ENCODE measurements around the gene RTN1.

RTN1 gene

DNA sequence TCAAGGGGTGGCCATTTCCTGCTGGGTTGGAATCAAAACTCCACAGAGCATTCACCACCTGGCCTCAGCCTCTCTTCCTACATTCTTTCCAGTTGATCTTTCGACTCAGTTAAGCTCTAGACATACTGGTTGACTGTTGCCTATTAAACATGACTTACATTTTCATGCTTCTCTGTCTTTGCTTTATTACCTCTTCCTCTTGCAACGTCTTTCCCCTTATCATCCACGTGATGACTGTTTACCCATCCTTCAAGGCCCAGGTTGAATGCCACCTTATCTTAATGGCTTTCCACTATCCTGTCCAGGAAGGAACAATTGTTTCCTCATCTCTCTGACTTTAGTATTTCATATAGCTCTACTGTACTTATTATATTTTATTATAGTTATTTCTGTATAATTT lies 269.5 kb downstream of the RTN1 start:
- DNase-seq, result no peak

DNA sequence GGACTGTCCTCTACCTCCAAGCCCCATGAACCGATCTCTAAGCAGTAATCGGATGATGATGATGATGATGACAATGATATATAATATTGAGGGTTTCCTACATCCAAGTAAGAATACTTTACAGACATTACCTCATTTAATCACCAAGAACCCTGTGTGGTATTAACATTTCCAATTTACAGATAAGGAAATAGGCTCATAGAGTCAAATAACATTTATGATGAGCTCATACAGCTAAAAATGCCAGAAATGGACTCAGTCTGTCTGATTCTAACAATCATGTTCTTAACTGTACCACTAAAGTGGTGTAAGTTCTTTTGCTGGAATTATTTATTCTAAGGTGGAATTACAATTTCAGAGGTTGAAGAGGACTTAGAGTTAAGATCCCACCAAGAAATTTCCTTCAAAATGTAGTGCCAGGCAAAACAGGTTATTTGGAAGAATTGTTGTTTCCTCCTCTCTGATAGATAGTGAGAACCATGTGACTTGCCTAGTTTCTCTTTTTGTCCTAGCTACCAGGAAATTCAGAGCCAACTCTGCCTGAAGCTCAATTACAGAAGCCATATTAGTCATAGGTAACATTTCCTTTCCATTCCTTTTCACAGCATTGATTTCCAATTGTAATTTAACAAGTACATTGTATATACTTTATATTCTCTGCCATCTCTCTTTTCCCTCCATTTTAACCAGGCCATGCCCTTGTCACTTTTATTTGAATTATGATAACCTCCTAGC lies 270.2 kb downstream of the RTN1 start:
- DNase-seq, result peak; percentile 17

DNA sequence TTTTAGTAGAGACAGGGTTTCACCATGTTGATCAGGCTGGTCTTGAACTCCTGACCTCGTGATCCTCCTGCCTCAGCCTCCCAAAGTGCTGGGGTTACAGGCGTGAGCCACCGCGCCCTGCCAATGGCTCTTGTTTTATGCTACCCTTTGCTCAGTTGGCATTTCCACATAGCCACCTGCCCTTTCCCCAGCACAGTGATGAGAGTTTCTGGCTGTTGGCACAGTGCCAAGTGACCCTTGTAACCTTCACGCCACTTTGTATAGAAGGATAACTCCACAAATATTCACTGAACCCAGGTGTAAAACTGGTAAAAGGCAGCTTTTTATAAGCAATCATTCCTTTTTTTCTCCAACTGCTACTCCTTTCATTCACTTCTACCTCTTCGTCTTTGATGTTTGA lies 275.5 kb downstream of the RTN1 start:
- no peak for DNase-seq

DNA sequence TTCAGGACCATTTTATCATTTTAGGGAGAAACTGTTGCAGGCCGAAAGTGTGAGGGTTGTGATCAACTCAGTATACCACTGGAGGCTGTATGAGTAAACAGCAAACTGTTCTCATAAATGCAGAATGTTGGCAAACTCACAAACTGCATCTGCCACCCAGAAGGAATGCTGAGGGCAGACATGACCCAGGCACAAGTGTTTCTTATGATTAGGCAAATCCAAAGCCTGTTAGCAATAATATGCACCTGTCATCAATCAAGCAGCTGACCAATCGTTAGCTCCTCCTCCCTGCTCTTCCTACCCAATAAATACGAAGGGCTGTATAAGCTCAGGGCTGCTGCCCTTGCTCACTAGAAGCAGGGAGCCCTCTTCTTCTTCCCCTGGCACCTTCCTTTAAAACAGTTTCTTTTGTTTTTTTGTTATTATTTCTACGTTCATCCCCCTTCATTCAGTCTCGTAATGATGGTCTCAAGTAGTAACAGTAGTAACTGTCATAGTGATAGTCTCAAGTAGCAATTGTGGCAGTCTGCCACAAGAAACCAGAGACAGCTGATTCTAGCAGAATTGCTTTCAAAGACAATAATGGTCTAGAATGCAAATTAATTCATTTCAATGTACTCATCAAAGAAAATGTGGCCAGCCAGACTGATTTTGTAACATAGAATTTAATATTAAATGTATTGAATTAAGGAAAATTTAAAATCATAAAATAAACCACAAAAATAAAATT lies 278.8 kb downstream of the RTN1 start:
- DNase-seq, result no peak

DNA sequence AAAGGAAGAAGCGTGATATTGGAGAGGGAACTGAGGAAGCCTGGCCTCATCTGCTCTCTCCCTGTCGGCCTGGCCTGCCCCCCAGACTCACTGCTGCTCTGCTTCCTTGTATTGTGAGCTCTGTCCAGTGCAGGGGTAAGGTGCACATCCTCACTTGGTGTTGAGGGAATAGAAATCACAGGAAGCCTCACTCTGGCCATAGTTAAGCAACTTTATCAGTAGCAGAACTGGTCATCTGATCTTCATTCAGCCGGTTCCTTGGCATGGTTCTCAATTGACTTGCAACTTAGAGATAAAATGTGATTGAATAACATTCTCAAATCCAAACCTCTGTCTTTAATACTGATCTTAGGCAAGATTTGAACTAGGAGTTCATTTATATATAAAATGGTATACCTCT lies 282.5 kb downstream of the RTN1 start:
- no peak for DNase-seq

DNA sequence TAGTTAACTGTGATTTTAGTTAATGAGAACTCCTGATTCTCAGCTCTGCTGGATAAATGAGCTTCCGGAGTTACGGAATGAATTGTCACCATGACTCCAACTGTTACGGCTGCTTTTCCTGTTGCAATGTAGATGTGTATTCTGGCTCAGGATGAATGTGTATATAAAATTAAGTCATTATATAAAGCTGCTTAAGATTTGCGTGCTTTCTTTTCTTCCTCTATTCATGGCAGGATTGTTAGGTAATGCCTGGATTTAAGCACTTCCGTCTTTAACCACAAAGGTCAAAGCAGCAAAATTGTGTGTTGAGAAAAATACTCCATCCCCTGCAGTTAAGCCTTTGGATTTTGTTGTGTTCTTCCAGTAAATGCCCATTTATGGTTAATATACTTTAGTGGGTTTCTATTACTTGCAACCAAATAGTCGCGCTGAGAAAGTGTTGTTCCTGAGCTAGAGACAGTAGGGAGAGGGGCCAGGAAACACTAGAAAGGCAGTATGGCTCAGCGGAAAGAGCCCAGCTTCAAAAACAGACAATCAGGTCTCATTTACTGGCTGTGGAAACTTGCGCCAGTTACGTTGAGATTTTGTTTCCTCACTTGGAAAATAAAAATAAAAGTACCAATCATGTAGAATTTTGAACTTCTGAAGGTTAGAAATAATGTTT lies 284.6 kb downstream of the RTN1 start:
- no peak for DNase-seq

DNA sequence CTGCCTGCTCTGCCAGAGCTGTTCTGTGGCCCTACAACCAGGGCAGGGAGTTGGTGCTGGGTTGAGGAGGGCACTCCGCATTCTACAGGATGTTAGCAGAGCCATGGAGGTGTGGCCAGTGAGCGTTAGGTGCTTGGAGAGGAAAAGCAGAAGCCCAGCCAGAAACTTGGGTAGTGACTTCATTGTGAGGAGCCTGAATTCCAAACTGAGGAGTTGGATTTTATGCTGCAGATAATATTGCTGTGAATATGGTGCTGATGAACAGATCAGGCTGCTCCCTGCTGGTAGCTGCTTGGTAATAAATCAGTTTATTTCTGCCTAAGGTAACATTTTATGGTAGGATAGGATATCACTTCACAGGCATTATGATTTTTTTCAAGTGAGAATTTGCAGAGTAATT lies 286.8 kb downstream of the RTN1 start:
- peak; percentile 89 for DNase-seq

DNA sequence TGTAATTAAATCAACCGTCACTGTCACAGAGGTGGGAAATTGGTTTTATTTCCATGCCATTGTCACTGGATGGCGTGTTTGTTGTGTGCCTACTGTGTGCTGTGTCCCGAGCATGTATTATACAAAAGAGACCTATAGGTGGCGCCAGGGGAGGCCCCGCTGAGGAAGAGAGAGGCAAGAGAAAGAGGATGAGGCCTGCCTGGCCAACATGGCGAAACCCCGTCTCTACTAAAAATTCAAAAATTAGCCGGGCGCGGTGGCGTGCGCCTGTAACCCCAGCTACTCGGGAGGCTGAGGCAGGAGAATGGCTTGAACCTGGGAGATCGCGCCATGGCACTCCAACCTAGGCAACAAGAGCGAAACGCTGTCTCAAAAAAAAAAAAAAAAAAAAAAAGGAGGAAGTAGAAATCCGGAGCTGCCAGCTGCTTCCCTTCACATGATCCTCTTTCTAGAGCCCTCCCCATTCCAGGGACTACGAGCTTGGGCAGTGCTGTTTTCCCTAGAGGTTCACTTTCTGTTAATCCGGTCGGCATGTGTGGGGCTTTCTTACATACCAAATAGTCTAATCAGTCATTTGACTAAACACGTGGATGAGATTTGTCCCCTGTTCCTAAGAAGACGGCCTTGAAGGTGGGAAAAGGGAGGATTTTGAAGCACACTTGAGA lies 287.6 kb downstream of the RTN1 start:
- DNase-seq, result no peak

DNA sequence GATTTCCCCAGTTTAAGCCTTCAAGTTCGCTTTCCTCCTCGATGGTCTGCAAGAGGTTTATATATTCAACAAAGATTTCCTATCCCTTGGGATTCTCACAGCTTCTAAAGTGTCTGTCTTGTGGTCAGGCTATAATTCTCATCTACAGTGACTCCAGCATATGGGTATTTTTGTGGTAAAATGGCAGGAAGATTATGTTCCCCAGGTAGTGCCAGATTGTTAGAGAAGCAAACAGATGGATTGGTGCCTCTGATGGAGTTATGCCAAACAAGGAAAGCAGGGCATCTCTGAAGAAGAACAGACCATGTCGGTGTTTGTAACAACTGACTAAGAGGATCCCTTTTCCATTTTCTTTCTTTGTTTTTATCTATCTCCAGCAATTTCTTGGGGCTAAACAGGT lies 288.4 kb downstream of the RTN1 start:
- DNase-seq, result no peak

DNA sequence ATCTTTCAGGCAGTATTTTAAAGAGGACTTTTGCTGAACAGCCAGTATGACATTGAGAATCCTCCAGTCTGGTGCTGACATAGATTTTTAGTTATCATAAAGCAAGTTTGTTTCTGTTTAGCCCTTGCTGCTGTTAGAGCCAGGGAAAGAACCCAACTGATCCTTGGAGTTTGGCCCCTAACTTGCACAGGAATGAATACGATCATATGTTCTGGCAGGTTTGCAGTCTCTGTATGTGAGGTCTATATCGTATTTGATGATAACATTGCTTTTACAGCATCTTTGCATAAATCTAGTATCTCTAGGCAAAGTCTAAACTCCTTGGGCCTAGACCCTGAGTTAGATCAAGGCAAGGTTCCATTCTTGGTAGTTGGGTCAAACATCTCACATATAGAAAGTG lies 289.7 kb downstream of the RTN1 start:
- DNase-seq, result no peak

DNA sequence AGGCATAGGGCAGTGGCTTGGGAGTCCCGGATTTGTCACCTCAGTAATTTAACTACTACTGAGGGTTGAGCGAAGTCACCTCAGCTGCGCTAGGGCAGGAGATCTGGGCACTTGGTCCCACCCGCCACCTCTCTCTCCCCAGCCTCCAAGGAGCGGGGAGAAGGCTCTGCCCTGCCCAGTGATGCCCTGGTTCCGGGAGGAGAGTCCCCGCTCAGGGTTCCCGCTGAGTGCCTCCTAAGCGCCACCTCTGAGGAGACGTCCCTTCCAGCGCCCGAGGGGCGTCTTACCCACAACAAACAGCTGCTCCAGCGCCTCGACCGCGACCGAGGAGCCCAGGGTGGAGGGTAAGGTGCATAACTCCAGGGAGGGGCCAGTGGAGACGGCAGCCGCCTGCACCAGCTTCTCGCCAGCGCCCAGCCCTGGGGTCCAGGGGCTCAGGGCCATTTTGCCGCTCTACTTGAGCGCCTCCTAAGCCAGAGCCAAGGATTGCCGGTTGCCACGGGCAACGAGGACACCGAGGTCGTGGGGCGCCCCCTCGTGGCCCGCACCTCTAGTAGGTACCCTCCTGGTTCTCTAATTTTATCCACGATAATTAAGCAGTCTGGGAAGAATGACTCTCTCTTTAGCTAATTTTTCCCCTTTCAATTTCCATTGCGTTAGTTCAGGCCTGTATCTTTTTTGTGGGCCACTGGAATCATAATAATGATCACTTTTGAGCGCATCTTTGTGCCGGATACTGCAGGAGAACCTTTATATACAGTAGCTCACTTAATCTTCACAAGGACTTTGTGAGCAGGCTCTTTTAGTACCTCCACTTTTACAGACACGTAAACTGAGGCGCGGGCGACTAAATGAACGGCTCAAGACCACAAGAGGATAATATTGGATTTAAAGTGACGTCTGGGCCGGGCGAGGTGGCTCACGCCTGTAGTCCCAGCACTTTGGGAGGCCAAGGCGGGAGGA lies 294.0 kb downstream of the RTN1 start, which contains the start of gene CCDC175:
CCDC175 (minus strand) TSS at position 481 of the 963 bp plus-strand sequence; CDS start at position 444, 37 bp downstream.
- DNase-seq, result peak; percentile 43

DNA sequence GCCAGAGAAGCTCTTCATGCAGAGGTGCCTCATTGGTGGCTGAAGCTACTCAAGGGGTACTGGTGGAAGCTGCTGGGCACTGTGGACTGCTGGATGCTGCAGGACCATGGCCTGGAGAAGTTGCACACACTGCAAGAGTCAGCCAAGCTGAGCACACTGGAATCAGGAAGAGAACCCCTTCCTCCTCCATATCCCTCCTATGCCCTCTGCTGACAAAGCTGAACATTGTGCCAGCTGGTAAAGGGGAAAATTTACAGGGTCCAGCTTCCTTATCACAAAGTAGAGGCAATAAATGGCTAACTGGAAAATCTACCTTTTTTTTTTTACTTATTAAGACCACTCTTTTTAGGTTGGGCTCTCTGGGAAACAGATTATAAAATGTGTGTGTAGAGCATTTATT lies 300.5 kb downstream of the RTN1 start:
- peak; percentile 19 for DNase-seq

DNA sequence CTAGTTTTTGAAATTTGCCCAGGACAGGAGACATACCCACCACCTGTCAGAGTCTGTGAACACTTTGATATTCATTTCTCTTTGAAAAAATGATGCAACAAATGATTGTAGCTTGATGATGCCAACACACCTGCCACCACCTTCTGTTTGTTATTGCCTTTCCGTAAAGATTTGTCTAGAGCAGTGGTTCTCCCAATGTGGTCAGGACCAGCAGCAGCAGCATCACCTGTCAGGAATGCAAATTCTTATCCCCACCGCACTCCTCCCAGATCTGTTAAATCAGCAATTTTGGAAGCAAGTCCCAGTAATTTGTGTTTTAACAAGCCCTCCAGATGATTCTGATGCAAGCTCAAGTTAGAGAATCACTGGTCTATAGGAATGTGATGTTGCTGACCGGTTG lies 303.9 kb downstream of the RTN1 start:
- no peak for DNase-seq

DNA sequence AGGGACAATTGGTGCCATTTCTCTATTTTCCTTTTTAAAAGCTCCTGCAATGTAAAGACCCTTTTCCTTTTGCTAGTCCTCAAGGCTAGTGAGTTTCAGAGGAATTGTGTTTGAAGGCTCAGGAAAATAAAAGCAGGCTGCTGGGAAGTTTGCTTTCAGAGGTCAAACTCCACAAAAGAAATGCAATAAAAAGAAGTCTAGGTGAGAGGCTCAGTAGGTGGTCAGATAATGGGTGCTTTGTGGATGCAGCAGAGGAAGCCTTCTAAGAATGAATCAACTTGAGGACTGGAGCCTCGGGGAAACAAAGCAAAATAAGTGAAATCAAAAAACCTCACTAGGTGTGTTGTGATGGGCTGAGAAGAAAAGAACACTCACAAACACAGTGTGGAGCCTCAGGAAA lies 304.3 kb downstream of the RTN1 start:
- DNase-seq, result no peak

DNA sequence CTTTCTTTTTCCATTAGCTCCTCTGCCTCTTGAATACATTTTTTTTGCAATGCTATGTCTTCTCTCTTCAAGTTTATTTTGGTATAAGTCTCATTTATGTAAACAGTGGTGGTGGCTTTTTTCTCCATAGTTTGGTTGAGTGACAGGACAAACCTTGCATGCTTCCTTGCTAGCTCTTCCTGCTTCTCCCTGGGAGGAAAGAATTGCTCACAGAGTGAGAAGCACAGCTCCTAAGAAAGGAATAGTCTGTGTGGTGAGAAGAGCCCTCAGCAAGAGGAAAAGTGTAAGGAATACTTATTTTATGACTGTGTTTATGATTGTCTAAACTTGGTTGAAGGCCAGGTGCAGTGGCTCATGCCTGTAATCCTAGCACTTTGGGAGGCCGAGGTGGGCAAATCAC lies 305.5 kb downstream of the RTN1 start:
- peak; percentile 32 for DNase-seq

DNA sequence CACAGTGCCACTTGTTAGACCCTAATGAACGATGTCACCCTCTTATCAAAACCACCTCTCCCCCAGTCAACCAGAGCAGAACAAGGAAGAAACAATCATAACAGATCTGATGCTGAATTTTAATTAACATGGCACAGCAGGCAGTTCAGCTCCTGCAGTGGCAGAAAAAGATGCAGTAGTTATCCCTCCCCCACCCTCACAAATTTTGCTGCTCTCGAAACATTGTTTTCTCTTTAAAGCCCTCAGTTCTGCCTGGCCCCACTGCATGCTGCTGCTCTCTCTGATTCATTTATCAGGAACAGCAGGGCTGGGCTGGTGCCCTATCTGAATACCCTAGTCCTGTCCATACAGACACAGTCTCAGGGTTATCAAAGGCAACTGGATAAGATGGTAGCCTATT lies 306.2 kb downstream of the RTN1 start:
- DNase-seq, result no peak

DNA sequence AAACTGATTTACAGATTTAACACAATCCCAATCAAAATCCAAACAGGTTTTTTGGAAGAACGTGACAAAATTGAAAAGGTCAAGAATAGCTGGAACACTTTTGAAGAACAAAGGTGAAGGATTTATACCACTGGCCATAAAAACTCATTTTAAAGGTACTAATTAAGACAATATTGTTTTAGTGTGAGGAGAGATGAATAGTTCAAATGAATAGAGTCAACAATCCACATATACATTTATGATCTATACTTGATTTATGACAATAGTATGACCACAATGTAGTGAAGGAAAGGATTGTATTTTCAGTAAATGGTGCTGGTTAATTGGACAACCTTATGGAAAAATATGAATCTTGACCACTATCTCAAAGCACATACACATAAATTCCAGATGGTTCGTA lies 323.3 kb downstream of the RTN1 start:
- DNase-seq, result no peak
